SU-DHL-6 (cell line): ENCODE data around the gene TDRD7.
"Not testable (repeated sequence)": the region's sequence is repeated elsewhere in the genome, so short reads cannot be mapped to it uniquely, and the experiment has no call there.

Experiments
- H2AFZ ChIP-seq: fragments of 200-600 bp; sonication (generic); 2 replicates; pipeline ENCODE4 v1.6.1; 2014; ENCODE audit warnings: low read depth, mild to moderate bottlenecking, moderate library complexity, mixed read lengths, antibody characterized with exemption, low read length; ENCODE audit not compliant: severe bottlenecking
- H3F3A ChIP-seq: fragments of 200-600 bp; shearing (Covaris generic); 2 replicates; pipeline ENCODE4 v1.6.0; 2016; ENCODE audit warnings: antibody characterized with exemption, mild to moderate bottlenecking; ENCODE audit not compliant: insufficient read depth
- H3K27ac ChIP-seq: fragments of 200-600 bp; sonication (generic); 2 replicates; pipeline ENCODE4 v1.5.1; 2016; ENCODE audit warnings: low read depth, mild to moderate bottlenecking, low read length, moderate library complexity, mixed read lengths
- H3K27me3 ChIP-seq: fragments of 200-600 bp; sonication (generic), shearing (Covaris generic); 2 replicates; pipeline ENCODE4 v1.6.0; 2014; ENCODE audit warnings: mild to moderate bottlenecking, low read length
- H3K36me3 ChIP-seq: fragments of 200-600 bp; sonication (generic); 2 replicates; pipeline ENCODE4 v1.6.1; 2014; ENCODE audit warnings: mild to moderate bottlenecking, low read length, mixed read lengths
- H3K4me2 ChIP-seq: fragments of 300-600, 200-600 bp; shearing (Covaris generic), sonication (generic); 2 replicates; pipeline ENCODE4 v1.6.0; 2014; ENCODE audit warnings: low read length, low read depth, mild to moderate bottlenecking; ENCODE audit not compliant: poor library complexity, severe bottlenecking
- H3K4me3 ChIP-seq: fragments of 200-600 bp; sonication (generic); 2 replicates; pipeline ENCODE4 v1.5.1; 2014; ENCODE audit warnings: antibody characterized with exemption, low read length, mild to moderate bottlenecking, mixed read lengths; ENCODE audit not compliant: insufficient read depth, poor library complexity, severe bottlenecking
- H3K79me2 ChIP-seq: fragments of 200-600 bp; sonication (generic); 2 replicates; pipeline ENCODE4 v1.6.1; 2014; ENCODE audit warnings: mild to moderate bottlenecking, low read length, moderate library complexity; ENCODE audit not compliant: insufficient read depth
- H3K9ac ChIP-seq: fragments of 200-600 bp; sonication (generic); 2 replicates; pipeline ENCODE4 v1.7.0; 2014; ENCODE audit warnings: mild to moderate bottlenecking, low read length
- H3K9me2 ChIP-seq: fragments of 200-600 bp; sonication (generic); replicated peaks from 2 replicates; pipeline ENCODE4 v1.6.1; 2014; ENCODE audit warnings: low read length; ENCODE audit not compliant: insufficient read depth
- H3K9me3 ChIP-seq: fragments of 200-600 bp; sonication (generic); 2 replicates; pipeline ENCODE4 v1.6.1; 2014; ENCODE audit warnings: low read length, mixed read lengths; ENCODE audit not compliant: insufficient read depth
- H4K20me1 ChIP-seq: fragments of 200-600 bp; sonication (generic); 2 replicates; pipeline ENCODE4 v1.6.1; 2014; ENCODE audit warnings: low read depth, mild to moderate bottlenecking, antibody characterized with exemption, low read length, moderate library complexity, mixed read lengths
- EZH2phosphoT487 ChIP-seq: fragments of 200-600 bp; sonication (generic), shearing (Covaris generic); conservative IDR thresholded peaks from 2 replicates; pipeline ENCODE4 v1.6.1; 2018; ENCODE audit warnings: mild to moderate bottlenecking, antibody characterized with exemption, low read length, moderate library complexity, mixed read lengths
- TF ChIP-seq, protein P1 (sequence below): fragments of 200-600 bp; sonication (generic); IDR thresholded peaks from one replicate; pipeline ENCODE4 v1.5.1; 2017; ENCODE audit warnings: antibody characterized with exemption, mild to moderate bottlenecking, low read length, moderate library complexity; ENCODE audit not compliant: insufficient read depth, poor library complexity, severe bottlenecking

The TDRD7 gene

DNA sequence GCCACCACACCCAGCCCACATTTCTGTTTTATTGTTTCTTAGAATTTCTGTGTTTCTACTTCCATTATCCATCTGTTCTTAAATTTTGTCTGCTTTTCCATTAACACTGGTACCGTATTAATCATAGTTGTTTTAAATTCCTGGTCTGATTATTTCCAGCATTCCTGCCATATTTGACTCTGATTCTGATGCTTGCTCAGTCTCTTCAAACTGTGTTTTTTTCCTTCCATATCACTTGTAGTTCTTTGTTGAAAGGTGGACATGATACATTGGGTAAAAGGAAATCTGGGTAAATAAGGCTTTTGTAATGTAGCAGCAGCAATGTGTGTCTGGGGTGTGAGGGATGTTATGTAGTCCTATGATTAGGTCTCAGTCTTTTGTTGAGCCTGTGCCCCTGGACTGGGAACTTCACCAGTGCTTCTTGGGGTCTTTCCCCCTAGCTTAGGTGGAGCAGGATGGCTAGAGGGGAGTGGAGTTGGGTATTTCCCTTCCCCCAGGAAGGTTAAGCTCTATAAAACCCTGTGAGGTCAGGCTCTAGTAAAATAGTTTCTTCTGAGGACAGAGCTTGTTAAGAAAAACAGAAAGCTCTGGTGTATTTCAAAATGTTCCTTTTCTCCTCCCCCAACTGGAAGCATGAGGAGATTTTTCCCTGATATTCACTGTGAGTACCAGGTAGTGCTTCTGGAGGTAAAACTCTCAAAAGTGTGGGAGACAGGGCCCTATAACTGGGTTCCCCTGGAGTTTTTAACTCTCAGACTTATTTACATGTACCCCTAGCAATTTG is 79.5 kb downstream of the TDRD7 start:
- H3K4me3 ChIP-seq = no peak overlapping the region
- no peaks in the 10 kb centered on the region for H3K79me2 ChIP-seq
- H3K9me2 ChIP-seq = no peaks in the 10 kb centered on the region
- H3F3A ChIP-seq = no peaks in the 10 kb centered on the region
- no peaks in the 10 kb centered on the region for H3K9me3 ChIP-seq
- no peak overlapping the region for H3K27ac ChIP-seq
- H3K36me3 ChIP-seq = no peaks in the 10 kb centered on the region
- no peaks in the 10 kb centered on the region for H3K27me3 ChIP-seq
- H4K20me1 ChIP-seq = no peaks in the 10 kb centered on the region
- H2AFZ ChIP-seq = no peak overlapping the region
- H3K9ac ChIP-seq = no peak overlapping the region
- H3K4me2 ChIP-seq = no peak overlapping the region
- TF ChIP-seq, protein P1, sequence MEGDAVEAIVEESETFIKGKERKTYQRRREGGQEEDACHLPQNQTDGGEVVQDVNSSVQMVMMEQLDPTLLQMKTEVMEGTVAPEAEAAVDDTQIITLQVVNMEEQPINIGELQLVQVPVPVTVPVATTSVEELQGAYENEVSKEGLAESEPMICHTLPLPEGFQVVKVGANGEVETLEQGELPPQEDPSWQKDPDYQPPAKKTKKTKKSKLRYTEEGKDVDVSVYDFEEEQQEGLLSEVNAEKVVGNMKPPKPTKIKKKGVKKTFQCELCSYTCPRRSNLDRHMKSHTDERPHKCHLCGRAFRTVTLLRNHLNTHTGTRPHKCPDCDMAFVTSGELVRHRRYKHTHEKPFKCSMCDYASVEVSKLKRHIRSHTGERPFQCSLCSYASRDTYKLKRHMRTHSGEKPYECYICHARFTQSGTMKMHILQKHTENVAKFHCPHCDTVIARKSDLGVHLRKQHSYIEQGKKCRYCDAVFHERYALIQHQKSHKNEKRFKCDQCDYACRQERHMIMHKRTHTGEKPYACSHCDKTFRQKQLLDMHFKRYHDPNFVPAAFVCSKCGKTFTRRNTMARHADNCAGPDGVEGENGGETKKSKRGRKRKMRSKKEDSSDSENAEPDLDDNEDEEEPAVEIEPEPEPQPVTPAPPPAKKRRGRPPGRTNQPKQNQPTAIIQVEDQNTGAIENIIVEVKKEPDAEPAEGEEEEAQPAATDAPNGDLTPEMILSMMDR = no peak
- TF ChIP-seq EZH2phosphoT487 = no peak

DNA sequence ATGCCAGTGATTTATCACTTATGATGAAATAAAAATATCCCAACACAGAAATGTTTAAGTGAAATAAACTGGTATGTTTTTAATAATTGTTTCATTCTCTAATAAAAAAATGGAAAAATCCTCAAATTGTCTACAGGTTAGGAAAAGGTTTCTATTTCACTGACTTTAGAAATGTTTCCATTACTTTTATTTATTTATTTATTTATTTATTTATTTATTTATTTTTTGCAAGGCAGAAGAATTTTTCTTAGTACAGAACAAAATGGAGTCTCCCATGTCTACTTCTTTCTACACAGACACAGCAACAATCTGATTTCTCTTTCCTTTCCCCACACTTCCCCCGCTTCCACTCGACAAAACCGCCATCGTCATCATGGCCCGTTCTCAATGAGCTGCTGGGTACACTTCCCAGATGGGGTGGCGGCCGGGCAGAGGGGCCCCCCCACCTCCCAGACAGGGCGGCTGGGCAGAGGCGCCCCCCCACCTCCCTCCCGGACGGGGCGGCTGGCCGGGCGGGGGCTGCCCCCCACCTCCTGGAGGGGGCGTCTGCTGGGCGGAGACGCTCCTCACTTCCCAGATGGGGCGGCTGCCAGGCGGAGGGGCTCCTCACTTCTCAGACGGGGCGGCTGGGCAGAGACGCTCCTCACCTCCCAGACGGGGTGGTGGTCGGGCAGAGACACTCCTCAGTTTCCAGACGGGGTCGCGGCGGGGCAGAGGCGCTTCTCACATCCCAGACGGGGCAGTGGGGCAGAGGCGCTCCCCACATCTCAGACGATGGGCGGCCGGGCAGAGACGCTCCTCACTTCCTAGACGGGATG is 85.9 kb downstream of the TDRD7 start:
- not testable (repeated sequence) for H3K9ac ChIP-seq, H2AFZ ChIP-seq, H3K27me3 ChIP-seq, H3K4me2 ChIP-seq, H3K36me3 ChIP-seq, H3K27ac ChIP-seq, H4K20me1 ChIP-seq, H3K9me2 ChIP-seq, H3F3A ChIP-seq, H3K79me2 ChIP-seq, H3K4me3 ChIP-seq, H3K9me3 ChIP-seq

DNA sequence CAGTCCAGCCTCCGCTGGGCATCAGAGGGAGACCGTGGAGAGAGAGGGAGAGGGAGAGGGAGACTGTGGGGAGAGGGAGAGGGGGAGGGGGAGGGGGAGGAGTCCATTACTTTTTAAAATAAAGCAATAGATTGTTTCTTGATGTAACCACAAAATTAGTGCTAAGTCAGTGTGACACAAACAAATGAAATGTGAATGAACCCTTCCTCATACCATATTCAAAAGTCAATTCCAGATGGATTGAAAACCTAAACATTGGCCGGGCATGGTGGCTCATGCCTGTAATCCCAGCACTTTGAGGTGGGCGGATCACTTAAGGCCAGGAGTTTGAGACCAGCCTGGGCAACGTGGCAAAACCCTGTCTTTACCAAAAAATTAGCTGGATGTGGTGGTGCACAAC is 87.0 kb downstream of the TDRD7 start:
- H2AFZ ChIP-seq, H3K27ac ChIP-seq, H3K9ac ChIP-seq, H3K36me3 ChIP-seq, H3K9me2 ChIP-seq, H3K4me2 ChIP-seq, H4K20me1 ChIP-seq, H3K4me3 ChIP-seq, H3K27me3 ChIP-seq, H3F3A ChIP-seq, H3K9me3 ChIP-seq, H3K79me2 ChIP-seq: not testable (repeated sequence)

DNA sequence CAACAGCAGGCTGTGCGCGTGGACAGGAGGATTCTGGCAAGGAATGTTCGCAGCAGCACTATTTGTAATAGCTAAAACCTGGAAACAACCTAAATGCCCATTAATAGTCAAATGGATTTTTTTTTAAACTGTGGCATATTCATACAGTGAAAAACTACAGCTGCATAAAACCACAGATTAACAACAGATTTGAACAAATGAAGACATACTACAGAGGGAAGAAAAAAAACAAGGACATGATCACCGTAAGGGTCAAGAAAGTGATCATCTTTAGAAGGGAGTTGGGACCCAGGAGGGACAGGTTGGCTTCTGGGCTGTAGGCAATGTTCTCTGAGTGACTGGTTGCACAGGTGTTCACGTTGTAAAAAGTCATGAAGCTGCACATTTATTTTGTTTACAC is 88.4 kb downstream of the TDRD7 start:
- H3K4me3 ChIP-seq = no peak overlapping the region
- H3K9ac ChIP-seq = no peak overlapping the region
- no peak overlapping the region for H2AFZ ChIP-seq
- TF ChIP-seq EZH2phosphoT487 = no peak
- TF ChIP-seq, protein P1 = no peak
- H3F3A ChIP-seq = peaks cover 5% of the 10 kb centered on the region; the same call in 1 of the 2 replicates
- no peaks in the 10 kb centered on the region for H3K9me2 ChIP-seq
- no peaks in the 10 kb centered on the region for H3K79me2 ChIP-seq
- no peaks in the 10 kb centered on the region for H4K20me1 ChIP-seq
- no peaks in the 10 kb centered on the region; the same call in 1 of the 2 replicates for H3K36me3 ChIP-seq
- no peak overlapping the region for H3K27ac ChIP-seq
- no peaks in the 10 kb centered on the region for H3K27me3 ChIP-seq
- H3K9me3 ChIP-seq = no peaks in the 10 kb centered on the region
- H3K4me2 ChIP-seq = no peak overlapping the region
